GM20000 (cell line): ENCODE data around the gene ZSWIM4.

ENCODE experiments used
- DNase-seq: peaks from one replicate; pipeline ENCODE4 v3.0.0; 2012; ENCODE audit warnings: low spot score
- CTCF ChIP-seq: IDR thresholded peaks from 2 replicates; pipeline ENCODE4 v1.5.1; 2012; ENCODE audit warnings: mild to moderate bottlenecking, control low read depth; ENCODE audit errors: extremely low read depth, missing control alignments

Gene ZSWIM4

GRCh38 chr19:13804830-13805683 is 9.8 kb downstream of the ZSWIM4 start:
- DNase-seq = no peak
- no peak for TF ChIP-seq CTCF

- no peak for DNase-seq
- TF ChIP-seq CTCF = no peak
Measured at GRCh38 chr19:13806728-13807127, 11.5 kb downstream of the ZSWIM4 start.

- no peak for TF ChIP-seq CTCF
- DNase-seq = no peak
Measured at GRCh38 chr19:13807421-13808021, 12.3 kb downstream of the ZSWIM4 start.

- no peak for DNase-seq
- TF ChIP-seq CTCF = no peak
Measured at GRCh38 chr19:13808856-13809255, 13.6 kb downstream of the ZSWIM4 start.

- DNase-seq = no peak
Measured at GRCh38 chr19:13812544-13812943, 17.3 kb downstream of the ZSWIM4 start.

GRCh38 chr19:13813147-13813546 is 17.9 kb downstream of the ZSWIM4 start:
- TF ChIP-seq CTCF = no peak
- no peak for DNase-seq

More at GRCh38 chr19:13812544-13812943, 17.3 kb downstream of the ZSWIM4 start:
- no peak for TF ChIP-seq CTCF

GRCh38 chr19:13814550-13814949 is 19.3 kb downstream of the ZSWIM4 start:
- TF ChIP-seq CTCF = no peak

More at GRCh38 chr19:13814550-13814949, 19.3 kb downstream of the ZSWIM4 start:
- DNase-seq = no peak
